Lower leg skin (tissue), 3 donors: ENCODE measurements around the gene POLA1.

ENCODE experiments used
- POLR2A ChIP-seq, 2 donors: fragments of 450-650 bp; IDR thresholded peaks; one replicate each; pipeline ENCODE4 v1.6.1; 2016 to 2017; ENCODE audit warnings: antibody characterized with exemption in 2 of 2, mild to moderate bottlenecking in 1 of 2, moderate library complexity in 1 of 2
- TF ChIP-seq, protein P1 (sequence below), 3 donors: fragments of 450-650 bp; IDR thresholded peaks; one replicate each; pipeline ENCODE4 v1.5.1; 2016; ENCODE audit warnings: antibody characterized with exemption in 3 of 3, mild to moderate bottlenecking in 3 of 3, moderate library complexity in 2 of 3

DNA sequence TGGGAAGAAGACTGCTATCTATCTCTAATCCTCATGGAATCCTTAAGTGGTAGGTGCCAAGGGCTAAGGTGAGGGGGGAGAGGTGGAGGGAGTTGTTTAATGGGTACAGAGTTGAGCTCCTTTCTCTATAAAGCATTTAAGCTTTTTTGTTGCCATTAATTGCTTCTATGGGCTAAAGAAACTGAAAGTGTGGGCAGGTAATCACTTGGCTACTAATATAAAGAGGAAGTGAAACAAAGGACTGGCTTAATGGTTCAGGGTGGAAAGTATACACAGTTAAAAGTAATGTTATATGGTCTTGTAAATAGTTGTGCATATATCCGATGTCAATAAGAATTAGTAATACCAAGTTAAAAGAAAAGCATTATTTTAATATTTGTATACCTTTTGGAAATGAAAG, 83.9 kb downstream of the POLA1 start:
- TF ChIP-seq, protein P1, sequence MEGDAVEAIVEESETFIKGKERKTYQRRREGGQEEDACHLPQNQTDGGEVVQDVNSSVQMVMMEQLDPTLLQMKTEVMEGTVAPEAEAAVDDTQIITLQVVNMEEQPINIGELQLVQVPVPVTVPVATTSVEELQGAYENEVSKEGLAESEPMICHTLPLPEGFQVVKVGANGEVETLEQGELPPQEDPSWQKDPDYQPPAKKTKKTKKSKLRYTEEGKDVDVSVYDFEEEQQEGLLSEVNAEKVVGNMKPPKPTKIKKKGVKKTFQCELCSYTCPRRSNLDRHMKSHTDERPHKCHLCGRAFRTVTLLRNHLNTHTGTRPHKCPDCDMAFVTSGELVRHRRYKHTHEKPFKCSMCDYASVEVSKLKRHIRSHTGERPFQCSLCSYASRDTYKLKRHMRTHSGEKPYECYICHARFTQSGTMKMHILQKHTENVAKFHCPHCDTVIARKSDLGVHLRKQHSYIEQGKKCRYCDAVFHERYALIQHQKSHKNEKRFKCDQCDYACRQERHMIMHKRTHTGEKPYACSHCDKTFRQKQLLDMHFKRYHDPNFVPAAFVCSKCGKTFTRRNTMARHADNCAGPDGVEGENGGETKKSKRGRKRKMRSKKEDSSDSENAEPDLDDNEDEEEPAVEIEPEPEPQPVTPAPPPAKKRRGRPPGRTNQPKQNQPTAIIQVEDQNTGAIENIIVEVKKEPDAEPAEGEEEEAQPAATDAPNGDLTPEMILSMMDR (IDR thresholded peaks at IDR 0.05), result no peak
- TF ChIP-seq POLR2A (IDR thresholded peaks at IDR 0.05), result no peak
